GM12873 (cell line): Measurements from ENCODE around the gene LMF1.

ENCODE experiments used
- TF ChIP-seq, protein P1 (sequence below): IDR thresholded peaks from 2 replicates; pipeline ENCODE4 v1.5.1; 2012; ENCODE audit warnings: low read depth, mild to moderate bottlenecking, moderate library complexity, low read length, control low read depth; ENCODE audit not compliant: insufficient read depth; ENCODE audit errors: missing control alignments

LMF1 gene

DNA sequence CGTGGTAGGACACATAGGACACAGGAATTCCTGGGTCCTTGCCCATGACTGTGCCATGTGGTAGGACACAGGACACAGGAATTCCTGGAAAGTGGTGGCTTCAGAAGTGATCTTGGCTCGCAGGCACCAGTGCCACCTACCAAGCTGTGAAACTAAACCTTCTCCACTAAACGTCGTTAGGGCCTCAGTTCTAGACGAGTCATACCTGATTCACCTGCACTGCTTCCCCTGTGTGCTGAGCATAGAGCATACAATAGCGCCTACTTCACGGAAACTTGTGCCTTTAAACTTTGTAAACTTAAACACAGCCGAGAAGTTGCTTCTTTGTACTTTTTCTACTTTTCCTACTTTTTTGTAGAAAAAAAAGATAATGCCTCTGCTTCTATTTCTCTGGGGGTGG is 15.6 kb upstream of the LMF1 start:
- TF ChIP-seq, protein P1, sequence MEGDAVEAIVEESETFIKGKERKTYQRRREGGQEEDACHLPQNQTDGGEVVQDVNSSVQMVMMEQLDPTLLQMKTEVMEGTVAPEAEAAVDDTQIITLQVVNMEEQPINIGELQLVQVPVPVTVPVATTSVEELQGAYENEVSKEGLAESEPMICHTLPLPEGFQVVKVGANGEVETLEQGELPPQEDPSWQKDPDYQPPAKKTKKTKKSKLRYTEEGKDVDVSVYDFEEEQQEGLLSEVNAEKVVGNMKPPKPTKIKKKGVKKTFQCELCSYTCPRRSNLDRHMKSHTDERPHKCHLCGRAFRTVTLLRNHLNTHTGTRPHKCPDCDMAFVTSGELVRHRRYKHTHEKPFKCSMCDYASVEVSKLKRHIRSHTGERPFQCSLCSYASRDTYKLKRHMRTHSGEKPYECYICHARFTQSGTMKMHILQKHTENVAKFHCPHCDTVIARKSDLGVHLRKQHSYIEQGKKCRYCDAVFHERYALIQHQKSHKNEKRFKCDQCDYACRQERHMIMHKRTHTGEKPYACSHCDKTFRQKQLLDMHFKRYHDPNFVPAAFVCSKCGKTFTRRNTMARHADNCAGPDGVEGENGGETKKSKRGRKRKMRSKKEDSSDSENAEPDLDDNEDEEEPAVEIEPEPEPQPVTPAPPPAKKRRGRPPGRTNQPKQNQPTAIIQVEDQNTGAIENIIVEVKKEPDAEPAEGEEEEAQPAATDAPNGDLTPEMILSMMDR, result no peak

GRCh38 chr16:985646-986400 is 15.0 kb upstream of the LMF1 start:
- TF ChIP-seq, protein P1, result no peak

- TF ChIP-seq, protein P1, result no peak
Measured at GRCh38 chr16:984736-985636, 14.2 kb upstream of the LMF1 start.

- TF ChIP-seq, protein P1, result no peak
Measured at GRCh38 chr16:984121-984694, 13.4 kb upstream of the LMF1 start.

GRCh38 chr16:983044-984030 is 12.6 kb upstream of the LMF1 start:
- TF ChIP-seq, protein P1, result no peak

- TF ChIP-seq, protein P1, result no peak
Measured at GRCh38 chr16:982145-983043, 11.6 kb upstream of the LMF1 start.
